LoVo (cell line): Measurements from ENCODE around the gene DNAH17.

Experiments used
- DNase-seq: peaks from one replicate; pipeline ENCODE4 v3.0.0-alpha.2; 2016; ENCODE audit warnings: low spot score

Gene DNAH17

DNA sequence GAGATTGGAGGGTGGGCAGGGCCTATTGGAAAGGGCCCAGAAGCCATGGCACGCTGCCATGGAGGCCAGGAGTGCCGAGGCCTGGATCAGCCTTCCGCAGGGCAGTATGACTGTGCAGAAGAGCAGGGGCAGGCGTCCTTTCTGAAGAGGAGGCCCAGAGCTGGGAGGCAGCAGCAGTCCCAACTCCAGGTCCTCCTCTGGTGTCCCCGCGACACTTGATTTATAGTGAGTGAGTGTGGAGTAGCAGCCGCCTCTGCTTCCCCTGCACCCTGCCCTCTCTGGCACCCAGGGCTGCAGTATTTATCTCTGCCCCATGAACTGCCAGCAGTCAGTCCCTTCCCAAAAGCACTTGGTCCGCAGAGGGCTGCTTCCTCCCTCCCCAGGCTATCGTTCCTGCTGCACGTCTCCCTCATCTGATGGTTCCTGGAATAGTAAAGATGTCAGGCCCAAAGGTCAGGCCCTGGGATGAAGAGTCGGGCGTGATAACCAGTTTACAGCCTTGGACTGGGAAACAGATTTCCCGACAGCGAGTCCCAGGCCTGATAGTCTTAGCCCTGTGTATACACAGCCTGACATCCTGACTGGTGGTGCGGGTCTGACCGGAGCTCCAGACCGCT is 165.8 kb downstream of the DNAH17 start:
- no peak for DNase-seq

DNA sequence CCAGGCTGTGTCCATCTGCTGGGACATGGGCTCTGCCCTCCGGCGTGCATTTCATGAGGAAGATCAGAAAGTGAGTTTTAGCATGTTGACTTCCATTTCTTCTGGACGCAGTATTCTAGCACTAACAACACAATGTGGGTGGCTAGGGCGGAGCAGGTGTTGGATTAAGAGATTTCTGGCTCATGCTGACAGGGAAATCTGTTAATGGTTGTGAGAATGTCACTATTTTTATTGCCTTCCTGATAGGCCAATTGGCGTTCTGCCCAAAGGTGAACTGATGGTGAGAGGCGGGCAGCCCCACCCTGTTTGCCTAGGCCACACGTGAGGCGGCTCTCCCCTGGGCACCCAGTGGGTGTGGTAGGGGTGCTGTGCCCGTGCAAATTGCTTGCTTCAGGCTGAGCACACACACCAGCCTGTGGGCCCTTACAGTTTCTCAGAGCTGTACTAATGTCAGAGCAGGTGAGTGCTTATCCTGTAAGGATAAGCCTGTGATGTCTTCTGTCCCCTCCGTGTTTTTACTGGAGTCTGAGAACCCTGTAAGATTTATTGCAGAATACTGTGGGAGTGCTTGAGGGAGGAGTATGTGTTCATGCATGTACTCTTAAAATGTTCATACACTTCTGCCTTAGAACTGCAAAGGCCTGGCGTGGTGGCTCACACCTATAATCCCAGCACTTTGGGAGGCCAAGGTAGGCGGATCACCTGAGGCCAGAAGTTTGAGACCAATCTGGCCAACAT is 167.8 kb downstream of the DNAH17 start:
- DNase-seq, result peak; percentile 87

- peak; percentile 20 for DNase-seq
These were observed 168.6 kb downstream of the DNAH17 start for GRCh38 chr17:78408476-78409050.

- no peak for DNase-seq
These were observed 169.7 kb downstream of the DNAH17 start for GRCh38 chr17:78407387-78408000.

GRCh38 chr17:78406920-78407319 is 170.3 kb downstream of the DNAH17 start:
- DNase-seq, result no peak

DNA sequence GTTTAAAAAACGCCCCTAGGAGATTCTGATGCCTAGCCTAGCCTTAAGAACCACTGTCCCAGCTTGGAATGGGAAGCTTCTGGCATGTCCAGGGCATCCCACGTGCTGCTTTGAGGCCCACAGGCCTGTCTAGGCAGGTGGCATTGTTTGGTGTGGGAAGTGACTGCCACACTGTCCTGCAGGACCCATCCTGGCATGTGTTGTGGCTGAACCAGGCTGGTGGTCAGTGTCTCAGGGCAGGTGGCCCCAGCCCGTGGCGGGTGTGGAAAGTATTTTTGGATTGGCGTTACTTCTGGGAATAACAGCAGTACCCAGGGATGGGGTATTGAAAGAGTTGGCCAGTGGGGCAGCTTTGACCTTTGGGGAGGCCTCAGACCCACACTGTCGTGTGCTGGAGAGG is 170.8 kb downstream of the DNAH17 start:
- DNase-seq, result no peak

DNA sequence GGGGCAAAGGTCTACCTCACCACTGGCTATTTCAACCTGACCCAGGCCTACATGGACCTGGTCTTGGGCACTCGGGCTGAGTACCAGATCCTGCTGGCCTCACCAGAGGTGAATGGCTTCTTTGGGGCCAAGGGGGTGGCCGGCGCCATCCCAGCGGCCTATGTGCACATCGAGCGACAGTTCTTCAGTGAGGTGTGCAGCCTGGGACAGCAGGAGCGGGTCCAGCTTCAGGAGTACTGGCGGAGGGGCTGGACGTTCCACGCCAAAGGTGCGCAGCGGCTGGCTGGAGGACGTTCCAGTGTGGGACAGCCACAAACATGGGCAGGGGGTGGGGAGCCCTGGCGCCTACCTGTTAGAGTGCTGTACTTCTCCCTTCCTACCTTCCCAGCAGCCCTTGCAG is 173.4 kb downstream of the DNAH17 start:
- DNase-seq, result no peak

GRCh38 chr17:78401891-78402290 is 175.3 kb downstream of the DNAH17 start:
- no peak for DNase-seq

DNA sequence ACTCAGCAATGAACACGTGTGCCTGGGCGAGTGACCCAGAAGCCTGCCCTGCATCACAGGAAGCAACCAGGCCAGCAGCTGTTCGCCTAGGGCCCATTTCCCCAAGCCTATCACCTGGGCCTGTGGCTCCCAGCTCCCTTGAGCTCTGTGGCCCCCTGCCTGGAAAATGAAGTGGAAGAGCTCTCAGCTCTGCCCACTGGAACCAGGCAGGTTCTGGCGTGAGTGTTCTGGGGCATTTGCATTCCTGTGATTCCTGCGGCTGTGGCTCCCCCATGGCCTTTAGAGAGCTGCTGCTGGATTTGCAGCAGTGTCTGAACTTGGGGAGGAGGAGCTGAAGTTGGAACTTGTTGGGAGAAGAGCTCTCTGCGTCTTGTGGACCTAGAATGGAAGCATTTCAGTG is 175.9 kb downstream of the DNAH17 start:
- DNase-seq, result no peak

GRCh38 chr17:78400581-78401240 is 176.5 kb downstream of the DNAH17 start:
- DNase-seq, result no peak

DNA sequence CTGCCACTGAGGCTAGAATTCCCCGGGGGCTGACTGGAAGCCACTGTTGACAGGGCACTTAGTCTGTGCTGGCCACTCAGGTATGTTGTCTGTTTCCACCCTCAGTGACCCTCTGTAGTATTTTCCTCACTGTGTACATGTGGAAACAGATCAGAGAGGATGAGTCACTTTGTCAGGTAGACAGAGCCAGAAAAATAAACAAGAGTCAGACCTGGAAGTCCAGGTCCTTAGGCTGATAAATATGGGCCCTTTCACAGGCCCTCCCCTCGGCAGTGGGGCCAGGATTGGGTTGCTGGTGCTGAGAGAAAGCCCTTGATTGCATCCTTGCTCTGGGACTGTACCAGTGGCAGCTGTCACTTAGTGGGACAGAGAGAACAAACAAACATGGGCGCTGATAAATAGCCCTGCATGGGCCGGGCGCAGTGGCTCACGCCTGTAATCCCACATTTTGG is 177.5 kb downstream of the DNAH17 start:
- DNase-seq, result no peak

DNA sequence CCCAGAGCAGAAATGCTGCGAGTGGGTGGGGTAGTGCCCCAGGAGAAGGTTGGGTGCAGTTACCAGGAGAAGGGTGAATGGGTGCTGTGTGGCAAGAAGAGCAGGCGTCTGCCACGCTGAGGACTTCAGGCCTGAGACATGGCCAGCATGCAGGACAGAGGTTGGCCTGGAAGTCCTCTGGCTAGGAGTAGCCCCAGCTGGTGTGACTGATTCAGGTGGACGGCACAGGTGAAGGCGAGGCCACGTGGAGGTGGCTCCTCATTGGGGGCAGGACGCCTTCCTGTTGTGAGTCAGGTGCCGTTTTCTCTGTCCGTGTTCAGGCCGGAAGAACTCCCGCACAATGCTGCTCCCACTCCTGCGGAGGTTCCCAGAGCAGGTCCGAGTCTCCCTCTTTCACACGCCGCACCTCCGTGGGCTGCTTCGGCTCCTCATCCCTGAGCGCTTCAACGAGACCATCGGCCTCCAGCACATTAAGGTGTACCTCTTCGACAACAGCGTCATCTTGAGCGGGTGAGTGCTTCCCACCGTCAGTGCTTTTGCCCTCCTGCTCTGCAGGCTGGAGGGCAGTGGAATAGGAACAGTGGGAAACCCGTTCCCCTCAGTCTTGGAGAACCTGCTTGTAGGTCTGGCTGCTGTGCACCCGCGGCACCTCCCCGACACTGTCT is 178.0 kb downstream of the DNAH17 start:
- DNase-seq, result no peak

DNA sequence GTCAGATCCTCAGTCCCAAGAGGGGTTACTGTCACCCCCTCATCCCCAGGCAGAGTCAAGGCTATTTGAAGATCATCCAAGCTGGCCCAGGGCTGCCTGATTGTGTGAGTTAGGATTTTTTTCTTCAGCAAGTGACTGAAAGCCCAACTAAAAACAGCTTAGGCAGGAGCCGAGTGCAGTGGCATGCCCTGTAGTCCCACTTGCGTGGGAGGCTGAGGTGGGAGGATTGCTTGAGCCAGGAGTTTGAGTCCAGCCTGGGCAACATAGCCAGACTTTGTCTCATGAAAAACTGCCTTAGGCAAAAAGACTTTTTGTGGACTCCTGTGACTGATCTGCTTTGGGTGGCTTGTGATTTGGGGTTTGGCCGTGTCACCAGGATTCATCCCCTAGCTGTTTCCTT is 178.8 kb downstream of the DNAH17 start:
- DNase-seq, result no peak

DNA sequence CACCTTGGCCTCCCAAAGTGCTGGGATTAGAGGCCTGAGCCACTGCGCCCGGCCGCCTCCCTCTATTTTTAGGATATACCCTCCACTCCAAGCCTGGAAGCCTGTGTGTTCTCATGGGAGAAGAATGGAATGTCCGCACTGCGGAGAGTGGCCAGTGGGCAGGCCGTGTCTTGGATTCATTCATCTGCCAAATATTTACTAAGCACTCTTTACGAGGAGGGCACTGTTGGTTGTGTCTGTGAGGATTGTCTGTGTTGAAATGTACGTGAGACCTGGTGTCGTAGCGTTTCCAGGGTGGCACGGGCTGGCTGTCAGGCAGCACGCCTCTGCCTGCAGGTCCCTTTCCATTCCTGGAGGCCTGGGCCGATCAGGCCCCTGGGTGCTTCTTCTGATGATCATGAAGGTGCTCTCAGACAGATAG is 179.5 kb downstream of the DNAH17 start:
- DNase-seq, result no peak

- no peak for DNase-seq
These were observed 180.5 kb downstream of the DNAH17 start for GRCh38 chr17:78396441-78397337.

GRCh38 chr17:78395155-78395554 is 182.0 kb downstream of the DNAH17 start:
- DNase-seq, result no peak

DNA sequence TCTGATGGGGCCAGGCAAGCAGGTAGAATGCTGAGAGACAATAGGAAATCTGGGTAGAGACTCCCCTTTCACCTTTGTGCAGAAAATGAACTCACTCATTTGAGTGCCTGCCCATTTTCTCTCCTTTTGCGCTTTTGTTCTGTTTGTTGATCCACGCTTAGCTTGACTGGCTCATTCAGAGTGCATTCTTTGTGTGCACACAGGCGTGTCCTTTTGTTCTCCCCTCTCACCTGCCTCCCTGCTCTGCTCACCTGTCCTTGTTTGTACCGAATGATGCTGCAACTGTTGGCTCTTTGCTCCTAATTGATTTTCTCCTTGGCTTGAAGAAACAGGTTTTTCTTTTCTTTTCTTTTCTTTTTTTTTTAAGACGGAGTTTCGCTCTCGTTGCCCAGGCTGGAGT is 183.0 kb downstream of the DNAH17 start:
- no peak for DNase-seq

- DNase-seq, result no peak
These were observed 183.6 kb downstream of the DNAH17 start for GRCh38 chr17:78393575-78393974.

DNA sequence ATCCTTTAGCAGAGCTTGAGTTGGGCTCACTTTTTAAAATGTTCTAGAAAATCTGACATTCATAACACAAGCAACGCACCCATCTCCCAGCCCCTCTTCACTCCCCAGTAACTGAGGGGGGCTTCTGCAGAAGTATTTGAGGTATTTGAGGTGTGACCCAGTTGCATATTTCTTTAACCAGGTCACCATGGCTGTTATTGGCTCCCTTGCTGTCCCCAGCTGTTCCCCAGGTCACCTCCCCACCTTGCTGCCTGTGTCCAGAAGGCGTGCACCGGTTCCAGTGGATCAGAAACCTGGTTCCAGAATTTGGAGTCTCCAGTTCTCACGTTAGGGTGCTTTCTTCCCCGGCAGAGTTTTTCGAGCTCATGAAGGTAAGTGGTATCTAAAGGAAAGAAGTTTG is 184.9 kb downstream of the DNAH17 start:
- DNase-seq, result no peak

DNA sequence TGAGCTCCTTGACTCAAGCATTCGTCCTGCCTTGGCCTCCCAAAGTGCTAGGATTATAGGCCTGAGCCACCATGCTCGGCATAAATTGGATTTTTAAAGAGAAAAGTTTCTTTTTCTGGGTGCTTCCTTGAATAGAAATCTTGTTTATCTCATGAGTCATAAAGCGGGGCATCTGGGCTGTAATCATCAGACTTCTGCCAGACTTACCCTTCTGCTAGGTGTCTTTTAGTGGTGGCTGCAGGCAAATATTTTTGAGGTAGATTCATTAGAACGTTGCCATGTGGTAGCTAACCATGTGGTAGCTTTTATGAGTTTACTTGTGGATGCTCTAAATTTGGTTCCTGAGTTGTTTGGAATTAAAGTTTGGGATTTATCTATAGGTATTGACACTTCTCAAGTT is 185.4 kb downstream of the DNAH17 start:
- peak; percentile 15 for DNase-seq

GRCh38 chr17:78391051-78391431 is 186.2 kb downstream of the DNAH17 start:
- no peak for DNase-seq
